ENCODE results near the gene OPN1LW.

The OPN1LW gene

DNA sequence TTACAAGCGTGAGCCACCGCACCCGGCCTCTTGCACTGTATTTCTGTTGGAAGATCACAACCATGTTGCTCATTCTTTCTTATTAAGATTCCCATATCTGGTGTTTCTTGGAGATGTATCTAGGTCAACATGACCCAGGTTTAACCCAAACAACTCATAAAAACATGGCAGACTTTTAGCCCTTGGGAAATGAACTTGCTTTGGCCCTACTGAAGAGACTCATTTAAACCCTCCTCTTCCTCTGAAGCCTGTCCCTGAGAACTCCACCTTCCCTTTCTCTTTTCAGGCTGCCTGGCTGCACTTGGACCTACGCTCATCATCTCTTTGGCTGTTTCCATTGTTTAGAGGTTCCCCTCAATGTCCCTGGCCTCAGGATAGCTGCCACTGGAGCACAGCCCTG lies 22.8 kb upstream of the OPN1LW start:
- Mint-ChIP-seq H3K4me3 (no peak overlapping the region), H3K9me3 (no peaks in the 10 kb centered on the region), H3K27me3 (peaks cover 26% of the 10 kb centered on the region), H3K4me1 (ENCODE audit: low read depth) (peaks cover 21% of the 10 kb centered on the region), H3K27ac (no peak overlapping the region), H3K36me3 (ENCODE audit: low read depth) (no peaks in the 10 kb centered on the region)
- DNase-seq = no peak

DNA sequence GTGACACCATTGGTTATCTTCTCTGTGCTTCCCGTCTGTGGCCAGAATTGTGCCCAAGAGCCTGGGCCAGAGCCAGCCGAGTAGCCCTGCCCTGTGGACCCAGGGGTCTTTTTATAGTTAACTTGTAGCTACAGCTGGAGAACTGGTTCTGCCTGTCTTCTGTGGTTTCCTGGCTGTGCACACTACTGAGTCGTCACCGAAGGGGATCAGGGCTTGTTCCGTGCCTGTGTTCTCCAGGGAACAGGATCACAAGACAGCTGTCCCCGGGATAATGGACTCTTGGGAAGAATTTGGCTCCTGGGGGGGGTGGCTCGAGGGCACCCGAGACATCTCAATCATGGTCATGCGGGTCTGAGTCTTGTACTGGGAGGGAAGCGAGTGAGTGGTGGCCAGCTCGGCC lies 22.1 kb upstream of the OPN1LW start:
- Mint-ChIP-seq H3K27me3 (peaks cover 23% of the 10 kb centered on the region), H3K27ac (no peak overlapping the region), H3K4me3 (no peak overlapping the region), H3K4me1 (ENCODE audit: low read depth) (peaks cover 21% of the 10 kb centered on the region), H3K9me3 (no peaks in the 10 kb centered on the region), H3K36me3 (ENCODE audit: low read depth) (no peaks in the 10 kb centered on the region)
- DNase-seq = no peak

DNA sequence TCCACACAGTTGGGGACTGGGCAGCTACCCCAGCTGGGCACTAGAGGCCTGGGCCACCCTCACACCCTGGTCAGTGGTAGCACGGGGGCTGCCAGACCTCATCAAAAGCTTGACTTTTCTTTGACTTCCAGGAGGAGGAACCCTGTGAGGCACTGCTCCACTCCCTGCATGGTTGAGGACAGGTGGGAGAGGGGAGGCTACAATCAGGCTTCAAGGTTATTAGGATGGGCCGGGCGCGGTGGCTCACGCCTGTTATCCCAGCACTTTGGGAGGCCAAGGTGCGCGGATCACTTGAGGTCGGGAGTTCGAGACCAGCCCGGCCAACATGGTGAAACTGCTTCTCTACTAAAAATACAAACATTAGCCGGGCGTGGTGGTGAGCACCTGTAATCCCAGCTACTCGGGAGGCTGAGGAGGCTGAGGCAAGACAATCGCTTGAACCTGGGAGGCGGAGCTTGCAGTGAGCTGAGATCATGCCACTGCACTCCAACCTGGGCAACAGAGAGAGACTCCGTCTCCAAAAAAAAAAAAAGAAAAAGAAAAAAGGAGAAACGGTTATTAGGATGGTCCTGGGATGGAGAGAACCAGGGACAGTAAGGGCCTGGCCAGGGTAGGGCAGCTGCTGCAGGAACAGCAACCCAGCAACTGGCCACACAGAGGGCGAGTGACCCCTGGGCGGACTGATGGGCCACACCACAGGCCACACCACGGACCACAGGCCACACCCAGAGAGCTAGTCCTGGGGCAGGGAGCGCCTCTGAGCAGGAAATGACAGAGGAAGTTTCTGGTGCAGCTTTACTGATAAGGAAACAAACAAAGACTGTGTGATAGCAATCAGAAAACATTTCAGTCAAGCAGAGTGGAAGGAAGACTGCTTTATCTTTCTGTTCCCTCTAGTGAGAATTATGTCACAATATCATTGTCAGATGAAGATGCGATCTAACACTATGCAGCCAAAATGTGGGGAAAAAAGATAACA lies 20.5 kb upstream of the OPN1LW start:
- Mint-ChIP-seq H3K27ac (no peak overlapping the region), H3K4me1 (ENCODE audit: low read depth) (peaks cover 21% of the 10 kb centered on the region), H3K36me3 (ENCODE audit: low read depth) (no peaks in the 10 kb centered on the region), H3K27me3 (peaks cover 18% of the 10 kb centered on the region), H3K4me3 (no peak overlapping the region), H3K9me3 (no peaks in the 10 kb centered on the region)
- DNase-seq = no peak

DNA sequence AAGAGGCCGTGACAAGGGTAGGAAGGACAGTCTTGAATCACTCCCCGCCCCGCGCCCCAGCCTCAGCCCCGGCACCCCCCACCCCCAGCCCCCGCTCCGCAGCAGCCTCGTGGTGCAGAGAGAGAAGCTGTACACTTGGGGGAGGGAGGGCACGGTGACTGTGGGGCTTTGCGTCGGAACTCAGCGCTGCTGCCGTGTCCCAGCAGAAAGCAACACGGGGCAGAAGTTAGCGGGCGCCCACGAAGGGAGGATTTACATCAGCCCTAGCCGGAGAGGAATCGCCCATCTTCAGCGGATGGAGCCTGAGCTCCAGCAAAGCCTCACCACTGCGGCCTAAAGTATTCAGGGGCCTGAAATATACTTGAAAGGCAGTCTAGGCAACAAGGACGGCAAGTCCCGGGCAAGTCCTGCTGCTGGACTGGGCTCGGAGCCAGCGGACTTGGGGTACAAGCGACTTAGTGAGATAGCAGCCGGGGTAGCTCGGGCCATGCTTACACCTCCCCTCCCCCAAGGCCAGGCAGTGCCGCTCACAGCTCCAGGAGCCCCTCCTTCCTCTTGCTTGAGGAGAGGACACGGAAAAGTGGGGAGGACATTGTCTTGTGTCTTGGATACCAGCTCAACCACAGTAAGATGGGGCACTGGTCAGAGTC lies 18.5 kb upstream of the OPN1LW start:
- H3K27ac Mint-ChIP-seq = no peak overlapping the region
- H3K9me3 Mint-ChIP-seq = no peaks in the 10 kb centered on the region
- H3K4me3 Mint-ChIP-seq = no peak overlapping the region
- DNase-seq = no peak
- H3K4me1 Mint-ChIP-seq (ENCODE audit: low read depth) = peaks cover 21% of the 10 kb centered on the region
- no peaks in the 10 kb centered on the region for H3K36me3 Mint-ChIP-seq (ENCODE audit: low read depth)
- H3K27me3 Mint-ChIP-seq = peaks cover 17% of the 10 kb centered on the region

DNA sequence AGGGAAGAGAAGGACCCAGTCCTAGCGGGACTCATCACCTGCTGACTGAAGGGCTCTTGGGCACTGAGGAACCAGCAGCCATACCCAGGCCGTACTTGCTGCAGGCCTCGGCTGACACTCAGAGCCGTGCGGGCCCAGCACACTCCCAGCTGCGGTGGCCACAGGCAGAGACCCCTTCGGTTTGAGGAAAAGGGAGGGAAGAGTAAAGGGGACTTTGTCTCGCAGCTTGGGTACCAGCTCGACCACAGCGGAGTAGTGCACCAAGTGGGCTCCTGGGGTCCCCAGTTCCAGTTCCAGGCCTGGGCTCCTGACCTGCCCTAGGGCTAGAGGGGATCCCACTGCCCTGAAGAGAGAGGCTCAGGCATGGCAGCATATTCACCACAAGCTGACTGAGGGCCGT lies 17.9 kb upstream of the OPN1LW start:
- Mint-ChIP-seq H3K27me3 (peaks cover 17% of the 10 kb centered on the region), H3K4me1 (ENCODE audit: low read depth) (peaks cover 21% of the 10 kb centered on the region), H3K36me3 (ENCODE audit: low read depth) (no peaks in the 10 kb centered on the region), H3K9me3 (no peaks in the 10 kb centered on the region), H3K27ac (no peak overlapping the region), H3K4me3 (no peak overlapping the region)
- no peak for DNase-seq

DNA sequence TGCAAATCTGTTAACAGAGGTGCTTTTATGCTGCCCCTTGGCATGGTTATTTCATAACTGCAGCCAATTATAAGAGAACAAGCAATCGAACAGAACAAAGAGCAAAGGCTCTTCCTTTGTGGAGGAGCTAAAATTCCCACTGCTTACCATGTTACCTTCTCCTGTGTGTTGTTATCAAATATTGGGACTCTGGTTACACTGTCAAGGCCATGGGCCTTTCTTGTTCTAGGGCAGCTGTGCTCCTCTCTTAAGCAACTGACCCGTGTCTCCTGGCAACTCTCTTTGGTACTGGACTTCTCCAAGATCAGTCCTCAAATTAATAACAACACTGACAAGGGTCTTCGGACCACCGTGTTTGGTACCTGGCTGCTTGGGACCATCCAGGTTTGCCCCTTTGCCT lies 12.1 kb upstream of the OPN1LW start:
- DNase-seq = no peak
- Mint-ChIP-seq H3K27ac (no peak overlapping the region), H3K4me1 (ENCODE audit: low read depth) (peaks cover 22% of the 10 kb centered on the region), H3K27me3 (peaks cover 20% of the 10 kb centered on the region), H3K4me3 (no peak overlapping the region), H3K36me3 (ENCODE audit: low read depth) (no peaks in the 10 kb centered on the region), H3K9me3 (no peaks in the 10 kb centered on the region)

DNA sequence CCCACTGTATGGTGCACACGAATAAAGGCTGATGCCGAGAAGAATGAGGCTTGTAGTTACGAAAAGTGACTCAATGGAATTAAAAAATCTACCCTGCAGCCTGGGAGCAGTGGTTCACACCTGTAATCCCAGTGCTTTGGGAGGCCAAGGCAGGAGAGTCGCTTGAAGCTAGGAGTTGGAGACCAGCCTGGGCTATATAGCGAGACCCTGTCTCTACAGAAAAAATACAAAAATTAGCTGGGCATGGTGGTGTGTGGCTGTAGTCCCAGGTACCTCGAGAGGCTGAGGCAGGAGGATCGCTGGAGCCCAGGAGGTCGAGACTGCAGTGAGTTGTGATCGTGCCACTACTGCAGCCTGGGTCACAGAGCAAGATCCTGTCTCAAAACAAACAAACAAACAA lies 11.7 kb upstream of the OPN1LW start:
- peaks cover 25% of the 10 kb centered on the region for H3K4me1 Mint-ChIP-seq (ENCODE audit: low read depth)
- peaks cover 20% of the 10 kb centered on the region for H3K27me3 Mint-ChIP-seq
- no peak overlapping the region for H3K4me3 Mint-ChIP-seq
- no peaks in the 10 kb centered on the region for H3K36me3 Mint-ChIP-seq (ENCODE audit: low read depth)
- no peak overlapping the region for H3K27ac Mint-ChIP-seq
- no peaks in the 10 kb centered on the region for H3K9me3 Mint-ChIP-seq
- no peak for DNase-seq

DNA sequence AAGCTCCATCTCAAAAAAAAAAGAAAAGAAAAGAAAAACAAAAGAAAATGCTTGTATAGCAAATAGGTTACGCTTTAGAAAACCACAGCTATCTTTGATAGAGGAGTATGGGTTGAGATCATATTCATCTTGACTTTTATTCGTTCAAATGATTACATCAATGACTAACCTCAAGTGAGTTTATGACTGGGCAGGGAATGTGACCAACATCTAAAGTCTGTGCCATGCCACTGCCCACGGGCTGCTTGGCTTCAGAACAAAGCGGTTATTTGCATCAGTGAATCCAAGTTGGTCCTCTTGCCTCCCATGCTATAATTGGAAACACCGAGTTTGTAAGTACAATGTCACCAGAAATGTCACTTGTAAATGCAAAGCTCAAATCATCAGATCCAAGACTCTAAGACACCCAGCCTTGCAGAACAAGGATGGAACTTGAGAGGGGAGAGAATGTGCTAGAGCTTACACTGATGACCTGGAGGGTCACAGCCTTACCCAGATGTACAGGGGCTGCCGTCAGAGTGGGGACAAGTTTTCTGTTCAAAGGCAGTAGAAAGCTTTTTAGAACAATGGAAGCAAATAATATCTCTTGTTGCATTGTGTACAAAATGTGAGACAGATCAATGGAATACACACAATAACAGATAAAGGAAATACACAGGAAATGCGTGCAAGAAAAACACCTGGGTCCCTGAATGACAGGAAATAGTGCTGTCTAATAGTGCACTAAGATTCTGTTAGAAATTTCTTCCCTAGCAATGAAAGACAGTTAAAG lies 8.4 kb upstream of the OPN1LW start:
- Mint-ChIP-seq H3K27ac (no peak overlapping the region), H3K27me3 (peaks cover 30% of the 10 kb centered on the region), H3K4me3 (no peak overlapping the region), H3K36me3 (ENCODE audit: low read depth) (no peaks in the 10 kb centered on the region), H3K4me1 (ENCODE audit: low read depth) (peaks cover 25% of the 10 kb centered on the region), H3K9me3 (no peaks in the 10 kb centered on the region)
- DNase-seq = no peak

DNA sequence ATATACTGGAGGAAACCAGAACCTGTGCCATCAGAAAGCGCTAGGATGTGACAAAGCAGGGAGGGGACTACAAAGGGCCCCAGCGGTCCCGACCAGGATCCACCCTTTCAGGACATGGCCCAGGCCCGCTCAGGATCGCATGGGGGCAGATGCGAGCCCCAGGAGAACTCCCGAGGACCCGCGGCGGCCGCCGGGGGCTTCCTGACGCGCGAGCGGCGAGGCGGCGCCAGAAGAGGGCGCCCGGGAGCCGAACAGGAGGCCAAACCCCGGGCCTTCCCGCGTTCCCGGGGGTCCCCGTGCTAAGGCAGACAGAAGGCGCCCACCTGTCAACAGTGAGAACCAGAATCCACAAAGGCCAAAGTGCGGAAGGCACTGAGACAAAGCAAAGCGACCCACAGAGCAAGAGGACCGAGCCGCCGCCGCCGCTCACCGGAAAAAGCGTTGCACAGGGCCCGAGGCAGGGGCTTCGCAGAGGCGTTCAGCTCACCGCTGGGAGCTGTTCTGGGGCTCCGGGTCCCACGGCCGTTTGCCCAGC lies 7.3 kb upstream of the OPN1LW start:
- DNase-seq = peak; percentile 84
- Mint-ChIP-seq H3K36me3 (ENCODE audit: low read depth) (no peaks in the 10 kb centered on the region), H3K27me3 (peaks cover 31% of the 10 kb centered on the region), H3K27ac (peak overlapping the region; percentile 92), H3K4me3 (peak overlapping the region; percentile 73), H3K4me1 (ENCODE audit: low read depth) (peaks cover 25% of the 10 kb centered on the region), H3K9me3 (no peaks in the 10 kb centered on the region)

DNA sequence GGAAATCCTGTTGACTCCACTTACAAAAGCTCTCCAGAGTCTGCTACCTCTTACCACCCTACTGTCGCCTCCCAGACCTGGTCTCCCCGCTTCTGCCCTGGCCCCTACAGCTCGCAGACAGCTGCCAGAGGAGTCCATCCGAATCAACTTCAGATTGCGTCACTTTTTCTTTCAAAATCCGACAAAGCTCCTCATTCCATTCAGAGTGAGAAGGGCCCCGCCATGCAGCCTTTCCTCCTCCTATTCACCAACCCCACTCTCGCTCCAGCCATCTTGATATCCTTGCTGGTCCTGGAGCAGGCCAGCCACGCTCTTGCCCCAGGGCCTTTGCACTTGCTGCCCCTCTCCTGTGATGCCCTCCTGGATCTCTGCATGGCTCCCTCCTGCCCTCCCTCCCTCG lies 5.2 kb upstream of the OPN1LW start:
- H3K36me3 Mint-ChIP-seq (ENCODE audit: low read depth) = no peaks in the 10 kb centered on the region
- peaks cover 30% of the 10 kb centered on the region for H3K27me3 Mint-ChIP-seq
- H3K27ac Mint-ChIP-seq = no peak overlapping the region
- H3K4me1 Mint-ChIP-seq (ENCODE audit: low read depth) = peaks cover 25% of the 10 kb centered on the region
- H3K4me3 Mint-ChIP-seq = no peak overlapping the region
- no peak for DNase-seq
- no peaks in the 10 kb centered on the region for H3K9me3 Mint-ChIP-seq

DNA sequence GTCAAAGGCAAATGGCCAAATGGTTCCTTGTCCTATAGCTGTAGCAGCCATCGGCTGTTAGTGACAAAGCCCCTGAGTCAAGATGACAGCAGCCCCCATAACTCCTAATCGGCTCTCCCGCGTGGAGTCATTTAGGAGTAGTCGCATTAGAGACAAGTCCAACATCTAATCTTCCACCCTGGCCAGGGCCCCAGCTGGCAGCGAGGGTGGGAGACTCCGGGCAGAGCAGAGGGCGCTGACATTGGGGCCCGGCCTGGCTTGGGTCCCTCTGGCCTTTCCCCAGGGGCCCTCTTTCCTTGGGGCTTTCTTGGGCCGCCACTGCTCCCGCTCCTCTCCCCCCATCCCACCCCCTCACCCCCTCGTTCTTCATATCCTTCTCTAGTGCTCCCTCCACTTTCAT lies 3.8 kb upstream of the OPN1LW start:
- no peak for DNase-seq
- Mint-ChIP-seq H3K27ac (no peak overlapping the region), H3K4me3 (no peak overlapping the region), H3K9me3 (no peaks in the 10 kb centered on the region), H3K27me3 (peaks cover 26% of the 10 kb centered on the region), H3K4me1 (ENCODE audit: low read depth) (peaks cover 18% of the 10 kb centered on the region), H3K36me3 (ENCODE audit: low read depth) (no peaks in the 10 kb centered on the region)

DNA sequence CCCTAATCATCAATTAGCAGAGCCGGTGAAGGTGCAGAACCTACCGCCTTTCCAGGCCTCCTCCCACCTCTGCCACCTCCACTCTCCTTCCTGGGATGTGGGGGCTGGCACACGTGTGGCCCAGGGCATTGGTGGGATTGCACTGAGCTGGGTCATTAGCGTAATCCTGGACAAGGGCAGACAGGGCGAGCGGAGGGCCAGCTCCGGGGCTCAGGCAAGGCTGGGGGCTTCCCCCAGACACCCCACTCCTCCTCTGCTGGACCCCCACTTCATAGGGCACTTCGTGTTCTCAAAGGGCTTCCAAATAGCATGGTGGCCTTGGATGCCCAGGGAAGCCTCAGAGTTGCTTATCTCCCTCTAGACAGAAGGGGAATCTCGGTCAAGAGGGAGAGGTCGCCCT lies 3.3 kb upstream of the OPN1LW start:
- DNase-seq = no peak
- no peak overlapping the region for H3K4me3 Mint-ChIP-seq
- peaks cover 13% of the 10 kb centered on the region for H3K4me1 Mint-ChIP-seq (ENCODE audit: low read depth)
- H3K9me3 Mint-ChIP-seq = no peaks in the 10 kb centered on the region
- H3K27ac Mint-ChIP-seq = no peak overlapping the region
- H3K27me3 Mint-ChIP-seq = peaks cover 23% of the 10 kb centered on the region
- no peaks in the 10 kb centered on the region for H3K36me3 Mint-ChIP-seq (ENCODE audit: low read depth)

DNA sequence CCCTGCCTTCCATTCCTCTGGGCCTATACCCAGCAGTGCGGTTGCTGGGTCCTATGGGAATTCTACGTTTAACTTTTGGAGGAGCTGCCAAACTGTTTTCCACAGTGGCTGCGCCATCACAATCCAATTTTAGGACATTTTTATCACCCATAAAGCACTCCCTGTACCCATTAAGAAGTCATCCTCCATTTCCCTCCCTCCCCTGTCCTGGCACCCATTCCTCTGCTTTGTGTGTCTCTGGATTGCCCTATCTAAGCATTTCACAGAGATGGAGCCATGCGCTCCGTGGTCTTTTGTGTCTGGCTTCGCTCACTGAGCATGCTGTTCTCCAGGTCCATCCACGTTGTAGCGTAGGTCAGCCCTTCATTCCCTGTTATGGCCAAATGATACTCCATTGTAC lies 1.7 kb upstream of the OPN1LW start:
- Mint-ChIP-seq H3K36me3 (ENCODE audit: low read depth) (no peaks in the 10 kb centered on the region), H3K4me3 (no peak overlapping the region), H3K27ac (no peak overlapping the region), H3K4me1 (ENCODE audit: low read depth) (no peaks in the 10 kb centered on the region), H3K27me3 (peaks cover 17% of the 10 kb centered on the region), H3K9me3 (no peaks in the 10 kb centered on the region)
- peak; percentile 17 for DNase-seq

DNA sequence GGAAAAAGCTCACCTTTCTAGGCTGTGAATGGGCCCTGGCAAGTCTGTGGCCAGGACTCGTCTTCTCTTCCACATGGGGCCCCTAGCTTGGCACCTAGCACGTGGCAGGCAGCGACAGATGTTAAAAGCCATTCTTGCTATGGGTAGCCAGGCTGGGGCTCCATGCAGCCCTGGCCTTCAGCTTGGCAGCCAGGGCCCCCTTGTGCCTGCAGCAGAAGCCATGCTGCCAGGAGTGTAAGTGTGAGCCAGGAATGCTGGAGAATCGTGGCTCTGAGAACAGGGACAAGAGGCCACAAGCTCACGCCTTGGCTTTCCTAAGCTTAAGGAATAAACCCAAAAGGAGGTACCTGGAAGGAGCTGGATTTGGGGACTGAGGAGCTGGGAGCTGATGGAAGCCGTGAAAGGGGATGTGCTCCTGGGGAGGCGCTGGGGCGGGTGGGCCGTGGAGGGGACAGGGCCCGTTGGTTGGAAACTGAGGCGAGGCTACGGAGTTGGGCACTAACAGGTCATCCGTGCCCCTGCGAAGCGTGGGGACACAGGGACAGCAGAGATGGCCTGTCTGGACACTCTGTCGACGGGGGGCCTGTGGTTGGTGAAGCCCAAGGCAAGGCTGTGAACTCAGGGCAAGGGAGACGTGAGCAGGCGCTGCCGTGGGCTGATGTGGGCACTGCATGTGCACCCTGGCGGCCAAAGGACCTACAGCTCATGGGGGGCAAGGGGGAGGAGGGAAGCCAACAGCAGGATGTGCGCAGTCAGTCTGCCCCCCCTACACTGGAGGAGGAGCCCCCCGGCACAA lies 895 bp upstream of the OPN1LW start:
- H3K4me1 Mint-ChIP-seq (ENCODE audit: low read depth) = no peaks in the 10 kb centered on the region
- no peaks in the 10 kb centered on the region for H3K9me3 Mint-ChIP-seq
- DNase-seq = no peak
- H3K4me3 Mint-ChIP-seq = no peak overlapping the region
- no peak overlapping the region for H3K27ac Mint-ChIP-seq
- peaks cover 14% of the 10 kb centered on the region for H3K27me3 Mint-ChIP-seq
- H3K36me3 Mint-ChIP-seq (ENCODE audit: low read depth) = no peaks in the 10 kb centered on the region
